Endothelial cell (in vitro differentiated cells): Measurements from ENCODE around the gene MMP2. TPM values are rescaled to one million over a fixed set of nuclear protein-coding genes. Genes with fewer than 3 reads are reported as not detected.

Experiments used
- DNase-seq: peaks from one replicate; pipeline ENCODE4 v3.0.0; 2021; ENCODE audit warnings: low spot score
- H3K27ac Mint-ChIP-seq: one replicate; pipeline ENCODE4 v1.8.0; 2021; ENCODE audit warnings: mixed read lengths, inconsistent platforms; ENCODE audit not compliant: unreplicated experiment
- H3K27me3 Mint-ChIP-seq: one replicate; pipeline ENCODE4 v1.8.0; 2021; ENCODE audit warnings: mild to moderate bottlenecking, moderate library complexity, mixed read lengths, inconsistent platforms; ENCODE audit not compliant: unreplicated experiment
- H3K36me3 Mint-ChIP-seq: one replicate; pipeline ENCODE4 v1.8.0; 2021; ENCODE audit warnings: mild to moderate bottlenecking, low read depth, mixed read lengths, inconsistent platforms; ENCODE audit not compliant: unreplicated experiment
- H3K4me1 Mint-ChIP-seq: one replicate; pipeline ENCODE4 v1.8.0; 2021; ENCODE audit warnings: mild to moderate bottlenecking, mixed read lengths, inconsistent platforms; ENCODE audit not compliant: unreplicated experiment
- H3K4me3 Mint-ChIP-seq: one replicate; pipeline ENCODE4 v1.8.0; 2021; ENCODE audit warnings: mild to moderate bottlenecking, mixed read lengths, inconsistent platforms; ENCODE audit not compliant: unreplicated experiment
- H3K9me3 Mint-ChIP-seq: one replicate; pipeline ENCODE4 v1.8.0; 2021; ENCODE audit warnings: mixed read lengths, inconsistent platforms; ENCODE audit not compliant: unreplicated experiment
- CTCF ChIP-seq: fragments of 200-600 bp; sonication (generic); IDR thresholded peaks from one replicate; pipeline ENCODE4 v1.5.0; 2021; ENCODE audit warnings: antibody characterized with exemption; ENCODE audit not compliant: unreplicated experiment
- total RNA-seq: library from RNA; stranded (reverse); fragmentation: NEBNext Ultra II Directional; extraction: Animal tissue kit (Norgen Biotek cat#: 25700); gene quantifications from one replicate; pipeline ENCODE4 v1.2.1, GENCODE V29; 2021; ENCODE audit not compliant: unreplicated experiment

The MMP2 gene
- total RNA-seq, 1 donor from 2014 or later: 422 TPM

- Mint-ChIP-seq H3K27me3 (peaks cover 1% of the 10 kb centered on the region), H3K9me3 (no peaks in the 10 kb centered on the region), H3K27ac (peak overlapping the region; percentile 30), H3K4me3 (no peak overlapping the region), H3K4me1 (peaks cover 18% of the 10 kb centered on the region), H3K36me3 (peaks cover 52% of the 10 kb centered on the region)
- no peak for TF ChIP-seq CTCF
- no peak for DNase-seq
Observed at GRCh38 chr16:55498101-55498500, 19.1 kb downstream of the MMP2 start.

- H3K27ac Mint-ChIP-seq: peak overlapping the region; percentile 84
- no peak for DNase-seq
- peaks cover 3% of the 10 kb centered on the region for H3K27me3 Mint-ChIP-seq
Observed at GRCh38 chr16:55499281-55499680, 20.3 kb downstream of the MMP2 start.

GRCh38 chr16:55499951-55500529 is 21.0 kb downstream of the MMP2 start:
- Mint-ChIP-seq H3K36me3 (peaks cover 39% of the 10 kb centered on the region), H3K27ac (peak overlapping the region; percentile 84), H3K4me3 (peak overlapping the region; percentile 67), H3K9me3 (no peaks in the 10 kb centered on the region), H3K4me1 (peaks cover 18% of the 10 kb centered on the region), H3K27me3 (peaks cover 3% of the 10 kb centered on the region)
- TF ChIP-seq CTCF: no peak
- DNase-seq: peak; percentile 40

More at GRCh38 chr16:55499281-55499680, 20.3 kb downstream of the MMP2 start:
- Mint-ChIP-seq H3K4me3 (peak overlapping the region; percentile 31), H3K36me3 (peaks cover 46% of the 10 kb centered on the region), H3K4me1 (peaks cover 18% of the 10 kb centered on the region), H3K9me3 (no peaks in the 10 kb centered on the region)
- TF ChIP-seq CTCF: no peak

- Mint-ChIP-seq H3K4me1 (peaks cover 18% of the 10 kb centered on the region), H3K4me3 (peak overlapping the region; percentile 67)
- no peak for DNase-seq
Observed at GRCh38 chr16:55500530-55501011, 21.6 kb downstream of the MMP2 start.

More at GRCh38 chr16:55500530-55501011, 21.6 kb downstream of the MMP2 start:
- Mint-ChIP-seq H3K36me3 (peaks cover 35% of the 10 kb centered on the region), H3K9me3 (no peaks in the 10 kb centered on the region), H3K27ac (peak overlapping the region; percentile 84), H3K27me3 (peaks cover 3% of the 10 kb centered on the region)
- TF ChIP-seq CTCF: no peak
